Suprapubic skin (tissue), 4 donors: ENCODE data around the gene TTLL3. TPM values are rescaled to one million over a fixed set of nuclear protein-coding genes. Genes with fewer than 3 reads are reported as not detected.

Experiments used
- DNase-seq, 2 donors: peaks; one replicate each; pipeline ENCODE4 v3.0.0-alpha.2; 2019; ENCODE audit warnings: low spot score in 2 of 2
- H3K27ac ChIP-seq: fragments of 200-600 bp; sonication (generic); one replicate; pipeline ENCODE4 v1.5.1; 2019
- H3K27me3 ChIP-seq: fragments of 200-600 bp; sonication (generic); one replicate; pipeline ENCODE4 v1.5.1; 2019
- H3K36me3 ChIP-seq: fragments of 200-600 bp; sonication (generic); one replicate; pipeline ENCODE4 v1.5.1; 2019
- H3K4me1 ChIP-seq: fragments of 200-600 bp; sonication (generic); one replicate; pipeline ENCODE4 v1.5.1; 2019
- H3K4me3 ChIP-seq: fragments of 200-600 bp; sonication (generic); one replicate; pipeline ENCODE4 v1.5.1; 2019; ENCODE audit warnings: mild to moderate bottlenecking
- H3K9me3 ChIP-seq: fragments of 200-600 bp; sonication (generic); one replicate; pipeline ENCODE4 v1.5.1; 2019
- CTCF ChIP-seq, 2 donors: fragments of 200-600 bp in 1 of 2; fragments of 450-650 bp in 1 of 2; sonication (generic) in 1 of 2; IDR thresholded peaks; one replicate each; pipeline ENCODE4 v1.5.1; 2016 to 2019; ENCODE audit warnings: antibody characterized with exemption in 2 of 2, mild to moderate bottlenecking in 1 of 2, moderate library complexity in 1 of 2
- EP300 ChIP-seq: sonication (generic); formaldehyde crosslinking; IDR thresholded peaks from one replicate; pipeline ENCODE4 v1.6.1; 2017; ENCODE audit warnings: antibody characterized with exemption
- POLR2A ChIP-seq, 2 donors: fragments of 450-650 bp; IDR thresholded peaks; one replicate each; pipeline ENCODE4 v1.6.1; 2017; ENCODE audit warnings: antibody characterized with exemption in 2 of 2, mild to moderate bottlenecking in 2 of 2, moderate library complexity in 2 of 2
- POLR2AphosphoS5 ChIP-seq, 3 donors: sonication (generic); formaldehyde crosslinking; IDR thresholded peaks; one replicate each; pipeline ENCODE4 v1.6.1; 2017; ENCODE audit warnings: antibody characterized with exemption in 3 of 3
- WGBS: methylation state at CpG from one replicate; pipeline ENCODE4 v1.1.5; 2018; 5-methylcytosine and 5-hydroxymethylcytosine counted together
- total RNA-seq, 4 donors: library from RNA; depleted of rRNA; stranded (reverse); fragments of >200 nt; gene quantifications; one replicate each; pipeline ENCODE4 v1.1.0, GENCODE V29; 2016

TTLL3 gene
- total RNA-seq, 4 donors from 2014 or later = 42.4 to 286 (median 83.3) TPM

GRCh38 chr3:9783954-9784353 is 26.1 kb upstream of the TTLL3 start:
- H3K27me3 ChIP-seq = no peaks in the 10 kb centered on the region
- no peaks in the 10 kb centered on the region for H3K9me3 ChIP-seq
- no peak for DNase-seq
- peaks cover 77% of the 10 kb centered on the region for H3K36me3 ChIP-seq
- H3K4me1 ChIP-seq = peaks cover 4% of the 10 kb centered on the region
- H3K4me3 ChIP-seq = no peak overlapping the region
- H3K27ac ChIP-seq = no peak overlapping the region
- TF ChIP-seq POLR2AphosphoS5 (IDR thresholded peaks at IDR 0.05) (no peak), EP300 (no peak), CTCF (IDR thresholded peaks at IDR 0.05) (no peak), POLR2A (IDR thresholded peaks at IDR 0.05) (no peak)
- 87% methylated on average over 5 of the region's 14 CpGs for WGBS

- no peak for DNase-seq
- TF ChIP-seq CTCF (IDR thresholded peaks at IDR 0.05) (no peak), POLR2AphosphoS5 (IDR thresholded peaks at IDR 0.05) (no peak), EP300 (no peak), POLR2A (IDR thresholded peaks at IDR 0.05) (no peak)
- H3K27ac ChIP-seq = no peak overlapping the region
- H3K4me1 ChIP-seq = peaks cover 4% of the 10 kb centered on the region
- H3K36me3 ChIP-seq = peaks cover 85% of the 10 kb centered on the region
- no peaks in the 10 kb centered on the region for H3K27me3 ChIP-seq
- no peaks in the 10 kb centered on the region for H3K9me3 ChIP-seq
- H3K4me3 ChIP-seq = no peak overlapping the region
- WGBS = 89% methylated on average over 4 of the region's 4 CpGs
These were observed 25.1 kb upstream of the TTLL3 start for GRCh38 chr3:9784965-9785364.

- Histone ChIP-seq H3K27ac (no peak overlapping the region), H3K9me3 (no peaks in the 10 kb centered on the region), H3K4me3 (no peak overlapping the region), H3K27me3 (no peaks in the 10 kb centered on the region), H3K36me3 (peaks cover 82% of the 10 kb centered on the region), H3K4me1 (peaks cover 4% of the 10 kb centered on the region)
- no peak for TF ChIP-seq CTCF (IDR thresholded peaks at IDR 0.05)
- TF ChIP-seq POLR2A (IDR thresholded peaks at IDR 0.05) = no peak
- no peak for TF ChIP-seq POLR2AphosphoS5 (IDR thresholded peaks at IDR 0.05)
- no peak for DNase-seq
- WGBS = 82% methylated on average over 7 of the region's 7 CpGs
These were observed 24.5 kb upstream of the TTLL3 start for GRCh38 chr3:9785602-9786001.

- H3K27ac ChIP-seq = no peak overlapping the region
- H3K4me3 ChIP-seq = no peak overlapping the region
- H3K27me3 ChIP-seq = no peaks in the 10 kb centered on the region
- no peaks in the 10 kb centered on the region for H3K9me3 ChIP-seq
- 92% methylated on average over 3 of the region's 7 CpGs for WGBS
- H3K4me1 ChIP-seq = peaks cover 4% of the 10 kb centered on the region
- TF ChIP-seq POLR2AphosphoS5 (IDR thresholded peaks at IDR 0.05) (no peak), POLR2A (IDR thresholded peaks at IDR 0.05) (no peak), CTCF (IDR thresholded peaks at IDR 0.05) (no peak), EP300 (no peak)
- H3K36me3 ChIP-seq = peaks cover 82% of the 10 kb centered on the region
- no peak for DNase-seq
These were observed 23.8 kb upstream of the TTLL3 start for GRCh38 chr3:9786209-9786739.

GRCh38 chr3:9786825-9787669 is 23.0 kb upstream of the TTLL3 start:
- Histone ChIP-seq H3K4me1 (peaks cover 10% of the 10 kb centered on the region), H3K36me3 (peaks cover 74% of the 10 kb centered on the region), H3K27ac (no peak overlapping the region), H3K9me3 (no peaks in the 10 kb centered on the region), H3K4me3 (no peak overlapping the region), H3K27me3 (no peaks in the 10 kb centered on the region)
- no peak for DNase-seq
- 93% methylated on average over 10 of the region's 13 CpGs for WGBS
- no peak for TF ChIP-seq POLR2AphosphoS5 (IDR thresholded peaks at IDR 0.05)
- TF ChIP-seq EP300 = no peak
- TF ChIP-seq POLR2A (IDR thresholded peaks at IDR 0.05) = no peak
- TF ChIP-seq CTCF (IDR thresholded peaks at IDR 0.05) = no peak
